H1 (cell line): Measurements from ENCODE around the gene GPR65. TPM values are rescaled to one million over a fixed set of nuclear protein-coding genes. Genes with fewer than 3 reads are reported as not detected.

ENCODE experiments used
- CTCF ChIA-PET: fragments of 300-600 bp; sonication (Branson Sonifier 250); formaldehyde crosslinking; loops from one replicate; lab custom pipeline; 2021; ENCODE audit not compliant: partially characterized antibody; lab: Charles Lee
- POLR2A ChIA-PET: fragments of 300-600 bp; sonication (Branson Sonifier 250); formaldehyde crosslinking; loops from one replicate; lab custom pipeline; 2021; ENCODE audit warnings: inconsistent platforms; ENCODE audit not compliant: partially characterized antibody; lab: Charles Lee
- DNase-seq, 2 experiments: peaks; one replicate each; pipeline versions ENCODE4 v3.0.0 to v3.0.0-alpha.2; 2010 to 2022; ENCODE audit warnings: low spot score in 2 of 2, low read depth in 1 of 2, mixed read lengths in 1 of 2
- FAIRE-seq: peaks from 2 replicates; lab custom pipeline; 2011; peaks lifted over from hg19 to GRCh38; lab: Jason Lieb, UNC
- H2AFZ ChIP-seq: 2 replicates; pipeline ENCODE4 v1.8.1; 2012; ENCODE audit warnings: low read length, inconsistent platforms
- H2AK5ac ChIP-seq: 2 replicates; pipeline ENCODE4 v1.6.1; 2013; ENCODE audit warnings: low read depth, low read length
- H2BK120ac ChIP-seq: replicated peaks from 2 replicates; pipeline ENCODE3; 2013; ENCODE audit warnings: low read depth, low read length, inconsistent platforms
- H2BK12ac ChIP-seq: 2 replicates; pipeline ENCODE4 v1.6.1; 2013; ENCODE audit warnings: low read depth, low read length
- H2BK15ac ChIP-seq: 2 replicates; pipeline ENCODE4 v1.6.1; 2013; ENCODE audit warnings: low read length
- H2BK20ac ChIP-seq: 2 replicates; pipeline ENCODE4 v1.6.1; 2013; ENCODE audit warnings: low read length
- H2BK5ac ChIP-seq: 2 replicates; pipeline ENCODE4 v1.6.1; 2013; ENCODE audit warnings: low read depth, low read length
- H3K14ac ChIP-seq: 2 replicates; pipeline ENCODE4 v1.6.1; 2013; ENCODE audit warnings: inconsistent platforms; ENCODE audit not compliant: insufficient read length
- H3K18ac ChIP-seq: 2 replicates; pipeline ENCODE4 v1.6.1; 2013; ENCODE audit warnings: low read length; ENCODE audit errors: extremely low read depth
- H3K23ac ChIP-seq: 2 replicates; pipeline ENCODE4 v1.6.1; 2013; ENCODE audit warnings: inconsistent platforms; ENCODE audit not compliant: insufficient read length
- H3K23me2 ChIP-seq: 2 replicates; pipeline ENCODE4 v1.6.1; 2013; ENCODE audit warnings: low read depth, low read length
- H3K27ac ChIP-seq: 2 replicates; pipeline ENCODE4 v1.6.1; 2011; ENCODE audit warnings: low read depth, low read length, inconsistent platforms
- H3K27me3 ChIP-seq, 4 experiments: replicated peaks in 1 of 4; 1 replicate in 1 of 4; 2 replicates in 3 of 4; pipeline versions ENCODE4 v1.6.1 to v1.8.1; 2011 to 2013; ENCODE audit warnings: low read length in 3 of 4, mild to moderate bottlenecking in 3 of 4, inconsistent platforms in 2 of 4, mixed read lengths in 2 of 4, moderate library complexity in 1 of 4; ENCODE audit not compliant: control insufficient read depth in 3 of 4, insufficient read depth in 3 of 4; ENCODE audit errors: extremely low read depth in 1 of 4
- H3K36me3 ChIP-seq, 4 experiments: 2 replicates each; pipeline versions ENCODE4 v1.6.1 to v1.8.1; 2011 to 2013; ENCODE audit warnings: mild to moderate bottlenecking in 4 of 4, low read length in 3 of 4, moderate library complexity in 2 of 4, control low read depth in 1 of 4, inconsistent platforms in 1 of 4; ENCODE audit not compliant: insufficient read depth in 4 of 4, control insufficient read depth in 2 of 4
- H3K4ac ChIP-seq: replicated peaks from 2 replicates; pipeline ENCODE3; 2013; ENCODE audit warnings: low read length, low read depth, mixed read lengths, inconsistent platforms; ENCODE audit not compliant: insufficient read length
- H3K4me1 ChIP-seq, 4 experiments: replicated peaks in 1 of 4; 1 replicate in 1 of 4; 2 replicates in 3 of 4; pipeline versions ENCODE4 v1.6.1 to v1.8.1; 2011 to 2013; ENCODE audit warnings: low read length in 3 of 4, inconsistent platforms in 2 of 4, mixed read lengths in 1 of 4; ENCODE audit not compliant: insufficient read depth in 4 of 4, control insufficient read depth in 3 of 4
- H3K4me2 ChIP-seq, 2 experiments: 2 replicates each; pipeline versions ENCODE4 v1.6.1 to v1.8.1; 2011 to 2013; ENCODE audit warnings: low read depth in 2 of 2, low read length in 2 of 2, control low read depth in 1 of 2, inconsistent platforms in 1 of 2, mild to moderate bottlenecking in 1 of 2; ENCODE audit not compliant: insufficient read depth in 1 of 2
- H3K4me3 ChIP-seq, 4 experiments: fragments of 200-600, 300-600 bp in 1 of 4; sonication (generic), shearing (Covaris generic), sonication (Bioruptor Twin) in 1 of 4; 2 replicates each; pipeline versions ENCODE4 v1.5.1 to v1.8.1; 2011 to 2016; ENCODE audit warnings: low read length in 4 of 4, low read depth in 3 of 4, control low read depth in 2 of 4, inconsistent platforms in 2 of 4, mild to moderate bottlenecking in 2 of 4, mixed read lengths in 1 of 4, moderate library complexity in 1 of 4; ENCODE audit not compliant: insufficient read depth in 2 of 4; ENCODE audit errors: extremely low read depth in 1 of 4
- H3K56ac ChIP-seq: replicated peaks from 2 replicates; pipeline ENCODE3; 2013; ENCODE audit warnings: low read depth, mild to moderate bottlenecking, mixed read lengths, low read length, inconsistent platforms; ENCODE audit not compliant: insufficient read length
- H3K79me1 ChIP-seq: 2 replicates; pipeline ENCODE4 v1.6.1; 2013; ENCODE audit warnings: low read depth, low read length, control low read depth
- H3K79me2 ChIP-seq, 2 experiments: 2 replicates each; pipeline versions ENCODE4 v1.6.1 to v1.8.1; 2012 to 2013; ENCODE audit warnings: low read length in 2 of 2, mild to moderate bottlenecking in 2 of 2, inconsistent platforms in 1 of 2; ENCODE audit not compliant: insufficient read depth in 2 of 2, control insufficient read depth in 1 of 2
- H3K9ac ChIP-seq, 4 experiments: replicated peaks in 1 of 4; 1 replicate in 1 of 4; 2 replicates in 3 of 4; pipeline versions ENCODE4 v1.6.1 to v1.8.1; 2011 to 2013; ENCODE audit warnings: low read depth in 3 of 4, low read length in 3 of 4, control low read depth in 2 of 4, mild to moderate bottlenecking in 2 of 4, moderate library complexity in 2 of 4, inconsistent platforms in 1 of 4; ENCODE audit errors: extremely low read depth in 1 of 4
- H3K9me3 ChIP-seq, 2 experiments: 2 replicates each; pipeline versions ENCODE4 v1.6.1 to v1.8.1; 2012 to 2013; ENCODE audit warnings: mild to moderate bottlenecking in 2 of 2, moderate library complexity in 2 of 2, control low read depth in 1 of 2, inconsistent platforms in 1 of 2, low read depth in 1 of 2, low read length in 1 of 2, mixed read lengths in 1 of 2; ENCODE audit not compliant: insufficient read depth in 2 of 2
- H4K20me1 ChIP-seq, 2 experiments: replicated peaks in 1 of 2; 2 replicates each; pipeline versions ENCODE3 to v1.8.1; 2011 to 2013; ENCODE audit warnings: inconsistent platforms in 2 of 2, low read length in 2 of 2, mild to moderate bottlenecking in 1 of 2; ENCODE audit not compliant: insufficient read depth in 2 of 2, control insufficient read depth in 1 of 2
- H4K5ac ChIP-seq: 2 replicates; pipeline ENCODE4 v1.6.1; 2013; ENCODE audit warnings: low read length, low read depth, mixed read lengths, inconsistent platforms; ENCODE audit not compliant: insufficient read length
- H4K8ac ChIP-seq: 2 replicates; pipeline ENCODE4 v1.8.0; 2013; ENCODE audit warnings: mild to moderate bottlenecking, moderate library complexity, low read length, inconsistent platforms; ENCODE audit not compliant: insufficient read depth; ENCODE audit errors: extremely low read depth
- H4K91ac ChIP-seq: replicated peaks from 2 replicates; pipeline ENCODE3; 2013; ENCODE audit warnings: low read length, mixed read lengths, inconsistent platforms; ENCODE audit not compliant: insufficient read length
- BRCA1 ChIP-seq: IDR thresholded peaks from 2 replicates; pipeline ENCODE4 v1.6.1; 2012; ENCODE audit warnings: low read depth, low read length, improper control_type of control experiment
- CHD2 ChIP-seq: IDR thresholded peaks from 2 replicates; pipeline ENCODE4 v1.6.1; 2012; ENCODE audit warnings: low read length, improper control_type of control experiment
- MAFK ChIP-seq: IDR thresholded peaks from 2 replicates; pipeline ENCODE4 v1.6.1; 2012; ENCODE audit warnings: low read depth, mild to moderate bottlenecking, improper control_type of control experiment, low read length
- RAD21 ChIP-seq, 2 experiments: IDR thresholded peaks in 1 of 2; conservative IDR thresholded peaks in 1 of 2; 2 replicates each; pipeline ENCODE4 v1.6.1; 2011; ENCODE audit warnings: low read depth in 2 of 2, low read length in 2 of 2, improper control_type of control experiment in 1 of 2, inconsistent platforms in 1 of 2, mild to moderate bottlenecking in 1 of 2, moderate library complexity in 1 of 2
- RNF2 ChIP-seq: fragments of 200-900, 300-1000 bp; sonication (generic); IDR thresholded peaks from 2 replicates; pipeline ENCODE4 v1.7.1; 2016; ENCODE audit warnings: borderline replicate concordance, low read depth, mild to moderate bottlenecking, antibody characterized with exemption, low read length; ENCODE audit not compliant: poor library complexity, severe bottlenecking; ENCODE audit errors: missing control alignments
- SIRT6 ChIP-seq: IDR thresholded peaks from one replicate; pipeline ENCODE4 v1.7.1; 2012; ENCODE audit warnings: low read length, inconsistent platforms
- TAF1 ChIP-seq: IDR thresholded peaks from 2 replicates; pipeline ENCODE4 v1.6.1; 2011; ENCODE audit warnings: mild to moderate bottlenecking, low read depth, low read length
- WGBS, 2 experiments: shearing (Covaris generic) in 1 of 2; methylation state at CpG; one replicate each; pipeline versions ENCODE4 v1.1.6 to v1.1.7; 2013 to 2015; ENCODE audit warnings: low lambda C conversion rate in 2 of 2, mixed read lengths in 2 of 2, inconsistent platforms in 1 of 2, low coverage in 1 of 2, missing lambda C conversion rate in 1 of 2; ENCODE audit not compliant: insufficient replicate concordance in 2 of 2, insufficient coverage in 1 of 2, insufficient read length in 1 of 2; ENCODE audit errors: extremely low coverage in 1 of 2, missing lambda C conversion rate in 1 of 2; 5-methylcytosine and 5-hydroxymethylcytosine counted together
- polyA plus RNA-seq, 7 experiments: library from polyadenylated mRNA; depleted of rRNA in 3 of 7; stranded (reverse) in 5 of 7; unstranded in 2 of 7; fragments of >200 nt in 5 of 7; fragments of 200-250 nt in 2 of 7; gene quantifications; 1 replicate in 5 of 7; 2 replicates in 1 of 7; 4 replicates in 1 of 7; pipeline versions ENCODE4 v1.2.1 to v1.2.3, GENCODE V29; 2011 to 2013; ENCODE audit warnings: missing spikeins in 2 of 7, mixed read lengths in 2 of 7
- total RNA-seq: library from RNA; stranded (reverse); fragmentation: NEBNext Ultra II Directional; extraction: Animal tissue kit (Norgen Biotek cat#: 25700); gene quantifications from 2 replicates; pipeline ENCODE4 v1.2.1, GENCODE V29; 2021

GPR65 gene
- total and polyA plus RNA-seq, 2 of the 8 experiments (the other 6 are each of a cell fraction or from before 2014, with no cell fraction given): not detected

GRCh38 chr14:87994974-87995373, 10.0 kb upstream of the GPR65 start:
- POLR2A ChIA-PET: no interaction called here
- 94% methylated on average over 6 of the region's 6 CpGs; no CpG with 5 or more reads in 1 of the 2 experiments for WGBS, 2 experiments
- TF ChIP-seq SIRT6 (no peak), RNF2 (no peak), MAFK (no peak), TAF1 (no peak), CHD2 (no peak), BRCA1 (no peak), RAD21 (IDR thresholded peaks at IDR 0.05 in 1 of 2, conservative IDR thresholded peaks at IDR 0.05 in 1 of 2; ENCODE audit: low read depth in 2 of 2, low read length in 2 of 2) (no peak)

More at GRCh38 chr14:87994974-87995373, 10.0 kb upstream of the GPR65 start:
- H3K23me2 ChIP-seq: peaks cover 8% of the 10 kb centered on the region; the same call in 1 of the 2 replicates
- H4K20me1 ChIP-seq: no peaks in the 10 kb centered on the region
- no peak overlapping the region for H3K4me3 ChIP-seq
- no peak overlapping the region for H4K91ac ChIP-seq
- no peak overlapping the region for H3K4ac ChIP-seq
- H3K9me3 ChIP-seq: no peaks in the 10 kb centered on the region
- H3K79me2 ChIP-seq: no peaks in the 10 kb centered on the region
- no peak overlapping the region for H3K56ac ChIP-seq
- H2BK12ac ChIP-seq: no peak overlapping the region
- no peak overlapping the region for H4K5ac ChIP-seq
- DNase-seq: no peak
- H2BK5ac ChIP-seq: no peak overlapping the region
- no peak overlapping the region for H3K4me2 ChIP-seq
- H2BK20ac ChIP-seq: no peak overlapping the region
- CTCF ChIA-PET: interaction anchor here (1.2 to 1.5 kb wide), 3 partner anchors 19 to 194 kb away, joined by 3 to 6 read pairs (median 5); no protein-coding TSS in a partner anchor
- H4K8ac ChIP-seq: no peak overlapping the region
- H3K27me3 ChIP-seq: no peaks in the 10 kb centered on the region
- no peak overlapping the region for H2AFZ ChIP-seq
- no peak overlapping the region for H2BK15ac ChIP-seq
- H3K18ac ChIP-seq: no peak overlapping the region
- no peak overlapping the region for H3K23ac ChIP-seq
- H3K27ac ChIP-seq: no peak overlapping the region
- peaks cover 0 to 3% (median 0%) of the 10 kb centered on the region in 4 experiments; a peak in 3 of 7 replicates for H3K4me1 ChIP-seq
- H2BK120ac ChIP-seq: no peak overlapping the region
- no peaks in the 10 kb centered on the region for H3K79me1 ChIP-seq
- H3K14ac ChIP-seq: no peak overlapping the region
- H3K36me3 ChIP-seq: no peaks in the 10 kb centered on the region
- no peak overlapping the region for H2AK5ac ChIP-seq
- FAIRE-seq: no peak
- H3K9ac ChIP-seq: no peak overlapping the region
